MM.1S (cell line): ENCODE data around the gene CBX5.

ENCODE experiments used
- DNase-seq: peaks from one replicate; pipeline ENCODE4 v3.0.0-alpha.2; 2015
- H2AFZ ChIP-seq: fragments of 300-600 bp; sonication (generic); 2 replicates; pipeline ENCODE4 v1.6.0; 2016; ENCODE audit warnings: antibody characterized with exemption, low read length
- H3F3A ChIP-seq: fragments of 300-600 bp; sonication (generic); 2 replicates; pipeline ENCODE4 v1.6.1; 2016; ENCODE audit warnings: mild to moderate bottlenecking, antibody characterized with exemption, low read length, moderate library complexity, mixed read lengths; ENCODE audit not compliant: insufficient read depth
- H3K27ac ChIP-seq: fragments of 300-600 bp; sonication (generic); 2 replicates; pipeline ENCODE4 v1.5.1; 2016; ENCODE audit warnings: mild to moderate bottlenecking, low read length
- H3K27me3 ChIP-seq: fragments of 300-600 bp; sonication (generic); replicated peaks from 2 replicates; pipeline ENCODE4 v1.6.0; 2016; ENCODE audit warnings: low read length; ENCODE audit not compliant: insufficient read depth
- H3K36me3 ChIP-seq: fragments of 300-600 bp; sonication (generic); replicated peaks from 2 replicates; pipeline ENCODE4 v1.6.1; 2016; ENCODE audit warnings: mild to moderate bottlenecking, low read length, mixed read lengths; ENCODE audit not compliant: insufficient read depth
- H3K4me1 ChIP-seq: fragments of 300-600 bp; sonication (generic); 2 replicates; pipeline ENCODE4 v1.6.1; 2016; ENCODE audit warnings: low read length, mixed read lengths
- H3K4me2 ChIP-seq: fragments of 300-600 bp; sonication (generic); 2 replicates; pipeline ENCODE4 v1.6.0; 2016; ENCODE audit warnings: low read depth, low read length
- H3K4me3 ChIP-seq: fragments of 300-600 bp; sonication (generic); 2 replicates; pipeline ENCODE4 v1.5.1; 2016; ENCODE audit warnings: low read length, mixed read lengths
- H3K79me2 ChIP-seq: fragments of 300-600 bp; sonication (generic); 2 replicates; pipeline ENCODE4 v1.6.1; 2016; ENCODE audit warnings: mixed run types, low read length, mixed read lengths
- H3K9ac ChIP-seq: fragments of 300-600 bp; sonication (generic); 2 replicates; pipeline ENCODE4 v1.6.1; 2016; ENCODE audit warnings: low read length, mixed read lengths
- H3K9me2 ChIP-seq: fragments of 300-600 bp; sonication (generic); replicated peaks from 2 replicates; pipeline ENCODE4 v1.6.1; 2016; ENCODE audit warnings: mild to moderate bottlenecking, low read length, mixed read lengths; ENCODE audit not compliant: insufficient read depth
- H3K9me3 ChIP-seq: fragments of 300-600 bp; sonication (generic); replicated peaks from 2 replicates; pipeline ENCODE4 v1.6.1; 2016; ENCODE audit warnings: mild to moderate bottlenecking, low read length, mixed read lengths; ENCODE audit not compliant: insufficient read depth
- H4K20me1 ChIP-seq: fragments of 300-600 bp; sonication (generic); 2 replicates; pipeline ENCODE4 v1.6.1; 2016; ENCODE audit warnings: mild to moderate bottlenecking, low read length, moderate library complexity, mixed read lengths; ENCODE audit not compliant: insufficient read depth
- CTCF ChIP-seq: fragments of 300-600 bp; sonication (generic); IDR thresholded peaks from 2 replicates; pipeline ENCODE4 v1.5.1; 2016; ENCODE audit warnings: antibody characterized with exemption, low read length, mixed read lengths
- EZH2 ChIP-seq: fragments of 300-600 bp; sonication (generic); optimal IDR thresholded peaks from 2 replicates; pipeline ENCODE3; 2017; ENCODE audit warnings: low read depth, mild to moderate bottlenecking, antibody characterized with exemption, low read length, mixed read lengths
- EZH2phosphoT487 ChIP-seq: fragments of 300-600 bp; sonication (generic); IDR thresholded peaks from 2 replicates; pipeline ENCODE4 v1.6.1; 2018; ENCODE audit warnings: antibody characterized with exemption, low read length

Gene CBX5

GRCh38 chr12:54222609-54223008 is 57.3 kb downstream of the CBX5 start:
- TF ChIP-seq CTCF (no peak), EZH2 (no peak), EZH2phosphoT487 (no peak)
- Histone ChIP-seq H3K4me3 (no peak overlapping the region), H3K4me1 (peaks cover 5% of the 10 kb centered on the region), H3K4me2 (no peak overlapping the region), H3K9me2 (no peaks in the 10 kb centered on the region), H3K27ac (no peak overlapping the region), H2AFZ (no peak overlapping the region), H3K27me3 (peaks cover 17% of the 10 kb centered on the region), H3K36me3 (no peaks in the 10 kb centered on the region), H3K79me2 (no peaks in the 10 kb centered on the region), H3K9ac (no peak overlapping the region), H3F3A (peaks cover 8% of the 10 kb centered on the region), H4K20me1 (no peaks in the 10 kb centered on the region), H3K9me3 (no peaks in the 10 kb centered on the region)
- no peak for DNase-seq

GRCh38 chr12:54221402-54221984 is 58.4 kb downstream of the CBX5 start:
- Histone ChIP-seq H3K27me3 (peaks cover 25% of the 10 kb centered on the region), H3K4me2 (no peak overlapping the region)
- DNase-seq: no peak

GRCh38 chr12:54220567-54220966 is 59.4 kb downstream of the CBX5 start:
- Histone ChIP-seq H4K20me1 (no peaks in the 10 kb centered on the region), H3K4me3 (peak overlapping the region; percentile 16; the same call in 1 of the 2 replicates), H3K27me3 (peaks cover 34% of the 10 kb centered on the region), H3K36me3 (no peaks in the 10 kb centered on the region), H3K9me3 (no peaks in the 10 kb centered on the region), H3K9ac (no peak overlapping the region), H3K27ac (no peak overlapping the region), H3K79me2 (no peaks in the 10 kb centered on the region), H3K4me2 (peak overlapping the region; percentile 34; the same call in 1 of the 2 replicates), H3F3A (peaks cover 21% of the 10 kb centered on the region), H3K9me2 (no peaks in the 10 kb centered on the region), H2AFZ (peak overlapping the region; percentile 21), H3K4me1 (peaks cover 21% of the 10 kb centered on the region)
- TF ChIP-seq EZH2phosphoT487: no peak
- TF ChIP-seq EZH2: no peak
- TF ChIP-seq CTCF: no peak
- DNase-seq: no peak

More at GRCh38 chr12:54221402-54221984, 58.4 kb downstream of the CBX5 start:
- Histone ChIP-seq H3K4me3 (no peak overlapping the region), H4K20me1 (no peaks in the 10 kb centered on the region), H3K9ac (no peak overlapping the region), H3K9me3 (no peaks in the 10 kb centered on the region), H3K79me2 (no peaks in the 10 kb centered on the region), H3K36me3 (no peaks in the 10 kb centered on the region), H3K4me1 (peaks cover 14% of the 10 kb centered on the region), H3F3A (peaks cover 19% of the 10 kb centered on the region), H2AFZ (no peak overlapping the region), H3K9me2 (no peaks in the 10 kb centered on the region), H3K27ac (no peak overlapping the region)
- TF ChIP-seq EZH2phosphoT487 (no peak), EZH2 (no peak)

GRCh38 chr12:54220092-54220557 is 59.8 kb downstream of the CBX5 start:
- no peaks in the 10 kb centered on the region for H4K20me1 ChIP-seq
- peak overlapping the region; percentile 21 for H2AFZ ChIP-seq
- H3K4me2 ChIP-seq: peak overlapping the region; percentile 34
- H3K9me2 ChIP-seq: no peaks in the 10 kb centered on the region
- no peaks in the 10 kb centered on the region for H3K9me3 ChIP-seq
- H3K27ac ChIP-seq: no peak overlapping the region
- H3K36me3 ChIP-seq: no peaks in the 10 kb centered on the region
- peak; percentile 62 for DNase-seq
- H3F3A ChIP-seq: peaks cover 23% of the 10 kb centered on the region
- H3K4me1 ChIP-seq: peaks cover 21% of the 10 kb centered on the region
- H3K9ac ChIP-seq: no peak overlapping the region
- peaks cover 35% of the 10 kb centered on the region for H3K27me3 ChIP-seq
- peak; percentile 65 for TF ChIP-seq CTCF
- no peak for TF ChIP-seq EZH2phosphoT487
- no peak for TF ChIP-seq EZH2
- peak overlapping the region; percentile 16; the same call in 1 of the 2 replicates for H3K4me3 ChIP-seq
- H3K79me2 ChIP-seq: no peaks in the 10 kb centered on the region
